Liver (tissue), 9 donors: ENCODE results near the gene ALDH9A1. TPM values are rescaled to one million over a fixed set of nuclear protein-coding genes. Genes with fewer than 3 reads are reported as not detected.
"Not testable (repeated sequence)": the region's sequence is repeated elsewhere in the genome, so short reads cannot be mapped to it uniquely, and the experiment has no call there.

Experiments
- DNase-seq: peaks from one replicate; pipeline ENCODE4 v3.0.0-alpha.2; 2017; ENCODE audit warnings: low spot score
- H3K27ac ChIP-seq, 2 donors: one replicate each; pipeline ENCODE4 v1.7.0; 2013; ENCODE audit warnings: inconsistent platforms in 2 of 2, low read length in 2 of 2, control low read depth in 1 of 2, low read depth in 1 of 2, mild to moderate bottlenecking in 1 of 2
- H3K27me3 ChIP-seq, 4 donors: one replicate each; pipeline versions ENCODE4 v1.6.1 to v1.7.0; 2013; ENCODE audit warnings: low read length in 3 of 4, inconsistent platforms in 1 of 4, mild to moderate bottlenecking in 1 of 4, moderate library complexity in 1 of 4; ENCODE audit not compliant: control insufficient read depth in 4 of 4, insufficient read depth in 4 of 4
- H3K36me3 ChIP-seq, 4 donors: one replicate each; pipeline versions ENCODE4 v1.6.1 to v1.7.0; 2013; ENCODE audit warnings: low read length in 3 of 4, mild to moderate bottlenecking in 3 of 4, low read depth in 1 of 4, moderate library complexity in 1 of 4; ENCODE audit not compliant: control insufficient read depth in 4 of 4, insufficient read depth in 3 of 4
- H3K4me1 ChIP-seq, 4 donors: one replicate each; pipeline versions ENCODE4 v1.6.1 to v1.7.0; 2013; ENCODE audit warnings: low read length in 3 of 4, mild to moderate bottlenecking in 3 of 4, moderate library complexity in 1 of 4; ENCODE audit not compliant: control insufficient read depth in 4 of 4, insufficient read depth in 4 of 4
- H3K4me3 ChIP-seq, 3 donors: one replicate each; pipeline versions ENCODE4 v1.6.1 to v1.7.0; 2013; ENCODE audit warnings: low read length in 3 of 3, control low read depth in 1 of 3, low read depth in 1 of 3, mild to moderate bottlenecking in 1 of 3
- H3K9ac ChIP-seq, 2 donors: one replicate each; pipeline ENCODE4 v1.7.0; 2013; ENCODE audit warnings: low read length in 2 of 2, mild to moderate bottlenecking in 2 of 2, moderate library complexity in 2 of 2, control low read depth in 1 of 2, low read depth in 1 of 2
- H3K9me3 ChIP-seq, 4 donors: one replicate each; pipeline versions ENCODE4 v1.6.1 to v1.7.0; 2013; ENCODE audit warnings: low read length in 3 of 4; ENCODE audit not compliant: control insufficient read depth in 4 of 4
- EGR1 ChIP-seq, 2 donors: IDR thresholded peaks; 2 replicates each; pipeline ENCODE4 v1.6.1; 2016 to 2018; ENCODE audit warnings: antibody characterized with exemption in 2 of 2, low read depth in 2 of 2
- FOXA1 ChIP-seq: IDR thresholded peaks from 2 replicates; pipeline ENCODE4 v1.6.1; 2016; ENCODE audit warnings: antibody characterized with exemption
- FOXA2 ChIP-seq: IDR thresholded peaks from 2 replicates; pipeline ENCODE4 v1.6.1; 2016; ENCODE audit warnings: antibody characterized with exemption
- GABPA ChIP-seq, 2 donors: IDR thresholded peaks in 1 of 2; conservative IDR thresholded peaks in 1 of 2; 2 replicates each; pipeline ENCODE4 v1.6.1; 2016; ENCODE audit warnings: antibody characterized with exemption in 2 of 2, mild to moderate bottlenecking in 1 of 2, moderate library complexity in 1 of 2
- HNF4A ChIP-seq, 2 donors: conservative IDR thresholded peaks; 2 replicates each; pipeline ENCODE4 v1.6.1; 2016; ENCODE audit warnings: antibody characterized with exemption in 2 of 2, mild to moderate bottlenecking in 2 of 2
- HNF4G ChIP-seq: IDR thresholded peaks from 2 replicates; pipeline ENCODE4 v1.6.1; 2016; ENCODE audit warnings: antibody characterized with exemption
- JUND ChIP-seq, 2 donors: IDR thresholded peaks; 2 replicates each; pipeline ENCODE4 v1.6.1; 2016; ENCODE audit warnings: antibody characterized with exemption in 2 of 2
- MAX ChIP-seq: IDR thresholded peaks from 2 replicates; pipeline ENCODE4 v1.6.1; 2016; ENCODE audit warnings: antibody characterized with exemption
- NR2F2 ChIP-seq: IDR thresholded peaks from 2 replicates; pipeline ENCODE4 v1.6.1; 2016; ENCODE audit warnings: antibody characterized with exemption
- RAD21 ChIP-seq, 2 donors: IDR thresholded peaks; 2 replicates each; pipeline ENCODE4 v1.6.1; 2016; ENCODE audit warnings: antibody characterized with exemption in 2 of 2, mild to moderate bottlenecking in 2 of 2
- RXRA ChIP-seq, 2 donors: IDR thresholded peaks; 2 replicates each; pipeline ENCODE4 v1.6.1; 2017 to 2018; ENCODE audit warnings: antibody characterized with exemption in 2 of 2, mild to moderate bottlenecking in 1 of 2
- SP1 ChIP-seq: IDR thresholded peaks from 2 replicates; pipeline ENCODE4 v1.6.1; 2018; ENCODE audit warnings: antibody characterized with exemption, mild to moderate bottlenecking
- TAF1 ChIP-seq: conservative IDR thresholded peaks from 2 replicates; pipeline ENCODE4 v1.6.1; 2016; ENCODE audit warnings: antibody characterized with exemption, mild to moderate bottlenecking
- YY1 ChIP-seq: IDR thresholded peaks from 2 replicates; pipeline ENCODE4 v1.6.1; 2016; ENCODE audit warnings: antibody characterized with exemption, mild to moderate bottlenecking
- WGBS: extraction: QIAGEN DNeasy Blood & Tissue Kit; methylation state at CpG from one replicate; pipeline ENCODE4 v1.1.7; 2013; 5-methylcytosine and 5-hydroxymethylcytosine counted together
- polyA plus RNA-seq, 2 donors: library from polyadenylated mRNA; stranded (reverse) in 1 of 2; unstranded in 1 of 2; fragments of 200-250 nt in 1 of 2; fragments of >200 nt in 1 of 2; fragmentation: Nextera tagmentation in 1 of 2; extraction: Ambion mirVana in 1 of 2; gene quantifications; one replicate each; pipeline versions ENCODE4 v1.2.1 to v1.2.3, GENCODE V29; 2013 to 2015
- total RNA-seq, 2 donors: library from RNA; depleted of rRNA; stranded (reverse); fragments of >200 nt; gene quantifications; one replicate each; pipeline ENCODE4 v1.2.3, GENCODE V29; 2014
- TF ChIP-seq, protein P1 (sequence below): fragments of 150-350 bp; IDR thresholded peaks from 2 replicates; pipeline ENCODE4 v1.5.1; 2017; ENCODE audit warnings: improper control_type of control experiment, low read depth, low read length; ENCODE audit not compliant: missing input control
- TF ChIP-seq, protein P2 (sequence below): IDR thresholded peaks from 2 replicates; pipeline ENCODE4 v1.6.1; 2016; ENCODE audit warnings: antibody characterized with exemption, mild to moderate bottlenecking
- TF ChIP-seq, protein P3 (sequence below): IDR thresholded peaks from 2 replicates; pipeline ENCODE4 v1.6.1; 2016; ENCODE audit warnings: antibody characterized with exemption
- TF ChIP-seq, protein P4 (sequence below): IDR thresholded peaks from 2 replicates; pipeline ENCODE4 v1.6.1; 2016; ENCODE audit warnings: antibody characterized with exemption
- donor health status: healthy.
- donor health status: healthy.
- donor health status: healthy.
- donor health status: healthy.
- donor health status: healthy.

Gene ALDH9A1
- total and polyA plus RNA-seq, 4 donors, result 42.8 to 93.4 (median 79.8) TPM

- WGBS, result 67% methylated on average over 7 of the region's 7 CpGs
- H3K27me3 ChIP-seq, H3K9me3 ChIP-seq, H3K9ac ChIP-seq, H3K4me3 ChIP-seq, DNase-seq, H3K36me3 ChIP-seq: not testable (repeated sequence)
- H3K27ac ChIP-seq, result peak overlapping the region; percentile 52 to 79
- TF ChIP-seq SP1, result peak; percentile 50
- peak; percentile 43 to 71 for TF ChIP-seq HNF4A (conservative IDR thresholded peaks at IDR 0.05)
- peak in 1 of 2 donors; percentile 15 for TF ChIP-seq RXRA (IDR thresholded peaks at IDR 0.05)
- H3K4me1 ChIP-seq, result peaks cover 10 to 30% (median 28%) of the 10 kb centered on the region in 4 donors
Observed at GRCh38 chr1:165638211-165638610, 60.2 kb downstream of the ALDH9A1 start.

DNA sequence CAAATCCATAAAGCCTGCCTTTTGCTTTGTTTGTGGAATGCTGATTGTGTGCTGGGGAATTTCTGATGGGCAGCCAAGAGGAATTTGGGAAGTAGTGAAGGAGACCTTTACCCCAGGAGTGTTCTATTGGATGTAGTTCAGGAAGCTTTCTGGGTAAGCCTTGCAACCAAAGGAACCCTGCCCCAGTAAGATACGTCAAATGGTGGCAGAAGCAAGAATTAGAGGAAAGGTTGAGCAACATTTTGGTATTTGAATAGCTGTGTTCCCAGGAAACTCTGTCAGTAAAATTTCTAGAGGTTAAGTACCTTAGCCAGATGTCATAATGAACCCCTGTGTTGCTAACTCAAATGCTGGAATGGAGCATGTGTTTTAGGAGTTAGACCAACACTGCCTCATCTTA, 60.9 kb downstream of the ALDH9A1 start:
- TF ChIP-seq, protein P1, sequence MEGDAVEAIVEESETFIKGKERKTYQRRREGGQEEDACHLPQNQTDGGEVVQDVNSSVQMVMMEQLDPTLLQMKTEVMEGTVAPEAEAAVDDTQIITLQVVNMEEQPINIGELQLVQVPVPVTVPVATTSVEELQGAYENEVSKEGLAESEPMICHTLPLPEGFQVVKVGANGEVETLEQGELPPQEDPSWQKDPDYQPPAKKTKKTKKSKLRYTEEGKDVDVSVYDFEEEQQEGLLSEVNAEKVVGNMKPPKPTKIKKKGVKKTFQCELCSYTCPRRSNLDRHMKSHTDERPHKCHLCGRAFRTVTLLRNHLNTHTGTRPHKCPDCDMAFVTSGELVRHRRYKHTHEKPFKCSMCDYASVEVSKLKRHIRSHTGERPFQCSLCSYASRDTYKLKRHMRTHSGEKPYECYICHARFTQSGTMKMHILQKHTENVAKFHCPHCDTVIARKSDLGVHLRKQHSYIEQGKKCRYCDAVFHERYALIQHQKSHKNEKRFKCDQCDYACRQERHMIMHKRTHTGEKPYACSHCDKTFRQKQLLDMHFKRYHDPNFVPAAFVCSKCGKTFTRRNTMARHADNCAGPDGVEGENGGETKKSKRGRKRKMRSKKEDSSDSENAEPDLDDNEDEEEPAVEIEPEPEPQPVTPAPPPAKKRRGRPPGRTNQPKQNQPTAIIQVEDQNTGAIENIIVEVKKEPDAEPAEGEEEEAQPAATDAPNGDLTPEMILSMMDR, result no peak
- peak; percentile 97 to 99 for TF ChIP-seq RXRA (IDR thresholded peaks at IDR 0.05)
- peak; percentile 83 for TF ChIP-seq YY1
- TF ChIP-seq JUND (IDR thresholded peaks at IDR 0.05), result peak; percentile 60 to 94
- TF ChIP-seq EGR1 (IDR thresholded peaks at IDR 0.05; ENCODE audit: low read depth in 2 of 2), result peak in 1 of 2 donors; percentile 74
- TF ChIP-seq RAD21 (IDR thresholded peaks at IDR 0.05), result peak; percentile 42 to 45
- peak; percentile 78 for TF ChIP-seq NR2F2
- peak; percentile 86 to 95 for TF ChIP-seq HNF4A (conservative IDR thresholded peaks at IDR 0.05)
- no peak for TF ChIP-seq TAF1
- peak; percentile 98 for TF ChIP-seq SP1
- peak; percentile 82 for TF ChIP-seq FOXA1
- peak; percentile 63 for TF ChIP-seq HNF4G
- TF ChIP-seq GABPA (IDR thresholded peaks at IDR 0.05 in 1 of 2, conservative IDR thresholded peaks at IDR 0.05 in 1 of 2), result peak in 1 of 2 donors; percentile 35
- TF ChIP-seq MAX, result peak; percentile 66
- TF ChIP-seq, protein P2, sequence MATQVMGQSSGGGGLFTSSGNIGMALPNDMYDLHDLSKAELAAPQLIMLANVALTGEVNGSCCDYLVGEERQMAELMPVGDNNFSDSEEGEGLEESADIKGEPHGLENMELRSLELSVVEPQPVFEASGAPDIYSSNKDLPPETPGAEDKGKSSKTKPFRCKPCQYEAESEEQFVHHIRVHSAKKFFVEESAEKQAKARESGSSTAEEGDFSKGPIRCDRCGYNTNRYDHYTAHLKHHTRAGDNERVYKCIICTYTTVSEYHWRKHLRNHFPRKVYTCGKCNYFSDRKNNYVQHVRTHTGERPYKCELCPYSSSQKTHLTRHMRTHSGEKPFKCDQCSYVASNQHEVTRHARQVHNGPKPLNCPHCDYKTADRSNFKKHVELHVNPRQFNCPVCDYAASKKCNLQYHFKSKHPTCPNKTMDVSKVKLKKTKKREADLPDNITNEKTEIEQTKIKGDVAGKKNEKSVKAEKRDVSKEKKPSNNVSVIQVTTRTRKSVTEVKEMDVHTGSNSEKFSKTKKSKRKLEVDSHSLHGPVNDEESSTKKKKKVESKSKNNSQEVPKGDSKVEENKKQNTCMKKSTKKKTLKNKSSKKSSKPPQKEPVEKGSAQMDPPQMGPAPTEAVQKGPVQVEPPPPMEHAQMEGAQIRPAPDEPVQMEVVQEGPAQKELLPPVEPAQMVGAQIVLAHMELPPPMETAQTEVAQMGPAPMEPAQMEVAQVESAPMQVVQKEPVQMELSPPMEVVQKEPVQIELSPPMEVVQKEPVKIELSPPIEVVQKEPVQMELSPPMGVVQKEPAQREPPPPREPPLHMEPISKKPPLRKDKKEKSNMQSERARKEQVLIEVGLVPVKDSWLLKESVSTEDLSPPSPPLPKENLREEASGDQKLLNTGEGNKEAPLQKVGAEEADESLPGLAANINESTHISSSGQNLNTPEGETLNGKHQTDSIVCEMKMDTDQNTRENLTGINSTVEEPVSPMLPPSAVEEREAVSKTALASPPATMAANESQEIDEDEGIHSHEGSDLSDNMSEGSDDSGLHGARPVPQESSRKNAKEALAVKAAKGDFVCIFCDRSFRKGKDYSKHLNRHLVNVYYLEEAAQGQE, result peak; percentile 85
- TF ChIP-seq, protein P3, sequence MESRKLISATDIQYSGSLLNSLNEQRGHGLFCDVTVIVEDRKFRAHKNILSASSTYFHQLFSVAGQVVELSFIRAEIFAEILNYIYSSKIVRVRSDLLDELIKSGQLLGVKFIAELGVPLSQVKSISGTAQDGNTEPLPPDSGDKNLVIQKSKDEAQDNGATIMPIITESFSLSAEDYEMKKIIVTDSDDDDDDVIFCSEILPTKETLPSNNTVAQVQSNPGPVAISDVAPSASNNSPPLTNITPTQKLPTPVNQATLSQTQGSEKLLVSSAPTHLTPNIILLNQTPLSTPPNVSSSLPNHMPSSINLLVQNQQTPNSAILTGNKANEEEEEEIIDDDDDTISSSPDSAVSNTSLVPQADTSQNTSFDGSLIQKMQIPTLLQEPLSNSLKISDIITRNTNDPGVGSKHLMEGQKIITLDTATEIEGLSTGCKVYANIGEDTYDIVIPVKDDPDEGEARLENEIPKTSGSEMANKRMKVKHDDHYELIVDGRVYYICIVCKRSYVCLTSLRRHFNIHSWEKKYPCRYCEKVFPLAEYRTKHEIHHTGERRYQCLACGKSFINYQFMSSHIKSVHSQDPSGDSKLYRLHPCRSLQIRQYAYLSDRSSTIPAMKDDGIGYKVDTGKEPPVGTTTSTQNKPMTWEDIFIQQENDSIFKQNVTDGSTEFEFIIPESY, result peak; percentile 88
- TF ChIP-seq, protein P4, sequence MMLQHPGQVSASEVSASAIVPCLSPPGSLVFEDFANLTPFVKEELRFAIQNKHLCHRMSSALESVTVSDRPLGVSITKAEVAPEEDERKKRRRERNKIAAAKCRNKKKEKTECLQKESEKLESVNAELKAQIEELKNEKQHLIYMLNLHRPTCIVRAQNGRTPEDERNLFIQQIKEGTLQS, result peak; percentile 29
- peak; percentile 59 for TF ChIP-seq FOXA2
- no peaks in the 10 kb centered on the region for H3K36me3 ChIP-seq
- no peak overlapping the region for H3K9ac ChIP-seq
- peaks cover 12 to 35% (median 33%) of the 10 kb centered on the region in 4 donors for H3K4me1 ChIP-seq
- H3K9me3 ChIP-seq, result no peaks in the 10 kb centered on the region
- peak overlapping the region; percentile 52 to 79 for H3K27ac ChIP-seq
- WGBS, result 8% methylated on average over 1 of the region's 1 CpG
- H3K4me3 ChIP-seq, result no peak overlapping the region
- H3K27me3 ChIP-seq, result no peaks in the 10 kb centered on the region
- no peak for DNase-seq
